T-helper 22 cell (primary cell): ENCODE data around the gene NPY4R.
"Not testable (repeated sequence)": the region's sequence is repeated elsewhere in the genome, so short reads cannot be mapped to it uniquely, and the experiment has no call there.

Experiments
- DNase-seq: peaks from one replicate; pipeline ENCODE4 v3.0.0-alpha.2; 2020; ENCODE audit warnings: low read depth

NPY4R gene

GRCh38 chr10:46457071-46457470, 8.7 kb downstream of the NPY4R start:
- DNase-seq, result not testable (repeated sequence)

- DNase-seq, result not testable (repeated sequence)
Observed at GRCh38 chr10:46455992-46456391, 9.8 kb downstream of the NPY4R start.

GRCh38 chr10:46451365-46451764, 14.4 kb downstream of the NPY4R start:
- DNase-seq, result not testable (repeated sequence)

- not testable (repeated sequence) for DNase-seq
Observed at GRCh38 chr10:46450829-46451228, 14.9 kb downstream of the NPY4R start.

GRCh38 chr10:46447439-46447838, 18.3 kb downstream of the NPY4R start:
- DNase-seq, result not testable (repeated sequence)

- not testable (repeated sequence) for DNase-seq
Observed at GRCh38 chr10:46445389-46446122, 20.2 kb downstream of the NPY4R start.

- DNase-seq, result not testable (repeated sequence)
Observed at GRCh38 chr10:46443422-46443821, 22.3 kb downstream of the NPY4R start.

- DNase-seq, result not testable (repeated sequence)
Observed at GRCh38 chr10:46442706-46443275, 23.0 kb downstream of the NPY4R start.

- DNase-seq, result not testable (repeated sequence)
Observed at GRCh38 chr10:46441837-46442278, 23.9 kb downstream of the NPY4R start.

GRCh38 chr10:46440942-46441341, 24.8 kb downstream of the NPY4R start:
- DNase-seq, result not testable (repeated sequence)

GRCh38 chr10:46423550-46423949, 42.2 kb downstream of the NPY4R start:
- not testable (repeated sequence) for DNase-seq

- not testable (repeated sequence) for DNase-seq
Observed at GRCh38 chr10:46419570-46420379, 46.0 kb downstream of the NPY4R start.

- not testable (repeated sequence) for DNase-seq
Observed at GRCh38 chr10:46418283-46418682, 47.5 kb downstream of the NPY4R start.

GRCh38 chr10:46415291-46415690, 50.5 kb downstream of the NPY4R start:
- not testable (repeated sequence) for DNase-seq

GRCh38 chr10:46412665-46413064, 53.1 kb downstream of the NPY4R start:
- DNase-seq, result not testable (repeated sequence)

- DNase-seq, result not testable (repeated sequence)
Observed at GRCh38 chr10:46411123-46411522, 54.6 kb downstream of the NPY4R start.
